K562 (cell line): ENCODE measurements around the gene CMIP. TPM values are rescaled to one million over a fixed set of nuclear protein-coding genes. Genes with fewer than 3 reads are reported as not detected.
A peak's percentile ranks its signal among the peaks of the same experiment; 100 is the strongest.

ENCODE experiments used
- CHD7 ChIP-seq: fragments of 200-600 bp; sonication (generic); IDR thresholded peaks from one replicate; pipeline ENCODE4 v1.6.1; 2012; ENCODE audit warnings: mild to moderate bottlenecking, low read depth, low read length, inconsistent platforms
- KLF10 ChIP-seq: fragments of 250-450 bp; sonication (Bioruptor Pico); IDR thresholded peaks from 2 replicates; pipeline ENCODE4 v1.6.1; 2021; ENCODE audit warnings: matching md5 sums
- MYC ChIP-seq, 2 experiments: fragments of 250-450 bp in 1 of 2; sonication (Bioruptor Pico) in 1 of 2; IDR thresholded peaks; 2 replicates each; pipeline versions ENCODE4 v1.5.1 to v1.6.1; 2012 to 2021; ENCODE audit warnings: low read depth in 2 of 2, borderline replicate concordance in 1 of 2, improper control_type of control experiment in 1 of 2, low read length in 1 of 2, mild to moderate bottlenecking in 1 of 2, moderate library complexity in 1 of 2
- NELFE ChIP-seq: IDR thresholded peaks from 2 replicates; pipeline ENCODE4 v1.6.1; 2011; ENCODE audit warnings: mild to moderate bottlenecking; ENCODE audit not compliant: insufficient read depth, insufficient read length
- NR2C1 ChIP-seq, 2 experiments: fragments of 450-650 bp; IDR thresholded peaks; 2 replicates each; pipeline ENCODE4 v1.6.1; 2017; ENCODE audit warnings: mild to moderate bottlenecking in 2 of 2, antibody characterized with exemption in 1 of 2, inconsistent platforms in 1 of 2, missing compliant biosample characterization in 1 of 2, missing genetic modification characterization in 1 of 2
- RBM39 ChIP-seq: fragments of 200-400 bp; formaldehyde crosslinking; optimal IDR thresholded peaks from 2 replicates; pipeline ENCODE3; 2018; ENCODE audit warnings: low read depth, low read length
- SIN3B ChIP-seq: fragments of 450-650 bp; IDR thresholded peaks from 2 replicates; pipeline ENCODE4 v1.6.1; 2017; ENCODE audit warnings: low read depth, mild to moderate bottlenecking, moderate library complexity
- ZFP91 ChIP-seq: sonication (generic); formaldehyde crosslinking; IDR thresholded peaks from 2 replicates; pipeline ENCODE4 v1.8.0; 2022; ENCODE audit warnings: mild to moderate bottlenecking, missing genetic modification reagents
- ZKSCAN8 ChIP-seq: fragments of 200-800 bp; sonication (Bioruptor generic); IDR thresholded peaks from 2 replicates; pipeline ENCODE4 v1.6.1; 2016; ENCODE audit warnings: missing genetic modification characterization, missing compliant biosample characterization
- polyA plus RNA-seq, 8 experiments: library from polyadenylated mRNA; depleted of rRNA in 4 of 8; stranded (reverse) in 5 of 8; unstranded in 3 of 8; fragments of >200 nt; fragmentation: Nextera tagmentation in 2 of 8; fragmentation: Illumina TruSeq in 1 of 8; extraction: Ambion mirVana in 2 of 8; extraction: Trizol in 1 of 8; gene quantifications; 2 replicates each; pipeline versions ENCODE4 v1.2.1 to v1.2.3, GENCODE V29; 2011 to 2014; ENCODE audit warnings: inconsistent platforms in 1 of 8, missing spikeins in 1 of 8
- total RNA-seq, 7 experiments: library from RNA; depleted of rRNA in 6 of 7; stranded (reverse); fragments of >200 nt in 6 of 7; fragmentation: Illumina TruSeq in 2 of 7; extraction: Trizol in 2 of 7; gene quantifications; 2 replicates each; pipeline versions ENCODE4 v1.2.1 to v1.2.3, GENCODE V29; 2011 to 2021; ENCODE audit warnings: low replicate concordance in 1 of 7

Gene CMIP
- total and polyA plus RNA-seq, 9 of the 15 experiments (the other 6 are each of a cell fraction or from before 2014, with no cell fraction given): 0.94 to 82.5 (median 10.3) TPM

GRCh38 chr16:81403601-81404391 lies 40.8 kb upstream of the CMIP start (continued):
- TF ChIP-seq ZKSCAN8 (CRISPR knock-in tag) (no peak), RBM39 (no peak), KLF10 (no peak), CHD7 (no peak), MYC (IDR thresholded peaks at IDR 0.05; ENCODE audit: low read depth, low read length) (no peak), MYC (CRISPR knock-in tag; IDR thresholded peaks at IDR 0.05; ENCODE audit: borderline replicate concordance, low read depth) (no peak), SIN3B (peak; percentile 21; the same call in 1 of the 2 replicates), NR2C1 (IDR thresholded peaks at IDR 0.05) (no peak), NR2C1 (tag; IDR thresholded peaks at IDR 0.05) (no peak), ZFP91 (peak; percentile 51; the same call in 1 of the 2 replicates), NELFE (no peak)
